DND-41 (cell line): ENCODE measurements around the gene ZNF512B.
"Not testable (repeated sequence)": the region's sequence is repeated elsewhere in the genome, so short reads cannot be mapped to it uniquely, and the experiment has no call there.

Experiments
- ATAC-seq: fragments of 200-7000 bp; cut with Tn5 transposase; 3 replicates; pipeline ENCODE4 v1.9.1; 2021; ENCODE audit warnings: low read depth; ENCODE audit not compliant: insufficient read depth
- DNase-seq: peaks from one replicate; pipeline ENCODE4 v3.0.0-alpha.2; 2020
- H2AFZ ChIP-seq: 2 replicates; pipeline ENCODE4 v1.6.0; 2012; ENCODE audit warnings: low read depth, low read length
- H3K27ac ChIP-seq: 2 replicates; pipeline ENCODE4 v1.5.1; 2012; ENCODE audit warnings: low read length, inconsistent platforms
- H3K27me3 ChIP-seq: fragments of 200-600 bp; sonication (generic); 2 replicates; pipeline ENCODE4 v1.6.0; 2012; ENCODE audit warnings: low read length, mild to moderate bottlenecking, inconsistent platforms; ENCODE audit not compliant: insufficient read depth, poor library complexity
- H3K36me3 ChIP-seq: 2 replicates; pipeline ENCODE4 v1.5.1; 2012; ENCODE audit warnings: low read length, inconsistent platforms; ENCODE audit not compliant: insufficient read depth
- H3K4me1 ChIP-seq: 2 replicates; pipeline ENCODE4 v1.5.1; 2012; ENCODE audit warnings: mild to moderate bottlenecking, low read length; ENCODE audit not compliant: insufficient read depth
- H3K4me2 ChIP-seq: 2 replicates; pipeline ENCODE4 v1.6.0; 2012; ENCODE audit warnings: mild to moderate bottlenecking, moderate library complexity, low read length, inconsistent platforms; ENCODE audit not compliant: insufficient read depth
- H3K4me3 ChIP-seq, 2 experiments: fragments of 200-600 bp in 1 of 2; shearing (Covaris generic) in 1 of 2; 2 replicates each; pipeline ENCODE4 v1.5.1; 2012 to 2016; ENCODE audit warnings: inconsistent platforms in 2 of 2, low read length in 2 of 2, mild to moderate bottlenecking in 2 of 2, low read depth in 1 of 2, moderate library complexity in 1 of 2
- H3K79me2 ChIP-seq: 2 replicates; pipeline ENCODE4 v1.6.0; 2012; ENCODE audit warnings: low read length, inconsistent platforms; ENCODE audit not compliant: insufficient read depth
- H3K9ac ChIP-seq: 2 replicates; pipeline ENCODE4 v1.6.0; 2012; ENCODE audit warnings: low read depth, mild to moderate bottlenecking, inconsistent platforms, low read length, moderate library complexity
- H3K9me3 ChIP-seq: 2 replicates; pipeline ENCODE4 v1.5.1; 2012; ENCODE audit warnings: low read length, moderate library complexity, mild to moderate bottlenecking, inconsistent platforms; ENCODE audit not compliant: insufficient read depth, severe bottlenecking
- H4K20me1 ChIP-seq: 2 replicates; pipeline ENCODE4 v1.6.0; 2012; ENCODE audit warnings: low read length; ENCODE audit not compliant: insufficient read depth
- EZH2 ChIP-seq: IDR thresholded peaks from 3 replicates; pipeline ENCODE4 v1.6.1; 2012; ENCODE audit warnings: borderline replicate concordance, low read depth, mild to moderate bottlenecking, moderate library complexity, low read length, inconsistent platforms; ENCODE audit not compliant: severe bottlenecking
- TF ChIP-seq, protein P1 (sequence below): IDR thresholded peaks from 2 replicates; pipeline ENCODE4 v1.5.1; 2012; ENCODE audit warnings: borderline replicate concordance, low read length, moderate library complexity, mild to moderate bottlenecking; ENCODE audit not compliant: poor library complexity, severe bottlenecking; ENCODE audit errors: extremely low read depth

Gene ZNF512B

DNA sequence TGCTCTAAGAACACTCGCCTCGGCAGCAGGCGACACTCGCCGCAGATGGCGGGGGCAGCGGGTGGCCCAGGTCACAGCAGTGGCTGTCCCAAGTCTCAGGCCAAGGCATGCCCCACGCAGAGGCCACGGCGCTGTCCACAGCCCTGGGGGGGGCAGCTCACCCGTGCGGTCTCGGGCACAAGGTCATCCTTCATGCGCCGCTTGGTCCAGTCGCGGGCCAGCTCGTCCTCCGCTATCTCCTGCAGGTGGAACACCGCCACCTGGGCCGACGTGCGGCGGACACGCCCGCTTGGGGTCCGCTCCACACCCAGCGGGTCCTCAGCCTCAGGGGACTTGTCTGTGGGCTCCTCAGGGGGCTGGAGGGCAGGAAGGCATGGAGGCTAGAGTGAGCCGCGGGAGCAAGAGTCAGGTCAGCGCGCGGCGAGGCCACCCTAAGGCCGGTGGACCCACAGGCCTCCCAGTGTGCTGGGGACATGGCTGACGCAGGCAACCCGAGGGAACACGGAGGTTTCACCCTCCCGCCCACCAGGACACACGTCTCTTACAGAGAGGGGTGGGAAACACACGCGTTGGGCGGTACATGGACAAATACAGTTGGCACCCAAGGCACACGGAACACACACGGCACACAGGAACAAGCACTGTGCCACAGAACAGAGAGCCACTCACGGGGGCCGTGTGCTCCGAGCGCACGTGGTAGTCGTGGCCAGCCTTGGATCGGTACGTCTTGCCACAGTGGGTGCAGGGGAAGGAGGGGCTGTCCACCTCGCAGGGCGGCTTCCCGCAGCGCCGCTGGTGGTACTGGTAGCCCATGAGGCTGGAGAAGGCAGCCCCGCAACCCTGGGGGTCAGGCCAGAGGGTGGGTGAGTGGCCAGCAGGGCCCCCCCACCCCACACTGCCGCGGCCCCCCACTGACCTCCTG is 7.0 kb downstream of the ZNF512B start:
- H3K9me3 ChIP-seq = peaks cover 39% of the 10 kb centered on the region
- no peak overlapping the region for H2AFZ ChIP-seq
- H3K4me1 ChIP-seq = no peaks in the 10 kb centered on the region
- no peak overlapping the region for H3K4me2 ChIP-seq
- H3K9ac ChIP-seq = no peak overlapping the region
- no peak overlapping the region for H3K4me3 ChIP-seq
- peaks cover 84% of the 10 kb centered on the region for H3K36me3 ChIP-seq
- no peaks in the 10 kb centered on the region for H3K27me3 ChIP-seq
- peaks cover 19% of the 10 kb centered on the region for H3K79me2 ChIP-seq
- no peak for ATAC-seq
- no peak overlapping the region for H3K27ac ChIP-seq
- peaks cover 35% of the 10 kb centered on the region for H4K20me1 ChIP-seq
- no peak for DNase-seq
- TF ChIP-seq EZH2 = no peak
- TF ChIP-seq, protein P1, sequence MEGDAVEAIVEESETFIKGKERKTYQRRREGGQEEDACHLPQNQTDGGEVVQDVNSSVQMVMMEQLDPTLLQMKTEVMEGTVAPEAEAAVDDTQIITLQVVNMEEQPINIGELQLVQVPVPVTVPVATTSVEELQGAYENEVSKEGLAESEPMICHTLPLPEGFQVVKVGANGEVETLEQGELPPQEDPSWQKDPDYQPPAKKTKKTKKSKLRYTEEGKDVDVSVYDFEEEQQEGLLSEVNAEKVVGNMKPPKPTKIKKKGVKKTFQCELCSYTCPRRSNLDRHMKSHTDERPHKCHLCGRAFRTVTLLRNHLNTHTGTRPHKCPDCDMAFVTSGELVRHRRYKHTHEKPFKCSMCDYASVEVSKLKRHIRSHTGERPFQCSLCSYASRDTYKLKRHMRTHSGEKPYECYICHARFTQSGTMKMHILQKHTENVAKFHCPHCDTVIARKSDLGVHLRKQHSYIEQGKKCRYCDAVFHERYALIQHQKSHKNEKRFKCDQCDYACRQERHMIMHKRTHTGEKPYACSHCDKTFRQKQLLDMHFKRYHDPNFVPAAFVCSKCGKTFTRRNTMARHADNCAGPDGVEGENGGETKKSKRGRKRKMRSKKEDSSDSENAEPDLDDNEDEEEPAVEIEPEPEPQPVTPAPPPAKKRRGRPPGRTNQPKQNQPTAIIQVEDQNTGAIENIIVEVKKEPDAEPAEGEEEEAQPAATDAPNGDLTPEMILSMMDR = no peak

DNA sequence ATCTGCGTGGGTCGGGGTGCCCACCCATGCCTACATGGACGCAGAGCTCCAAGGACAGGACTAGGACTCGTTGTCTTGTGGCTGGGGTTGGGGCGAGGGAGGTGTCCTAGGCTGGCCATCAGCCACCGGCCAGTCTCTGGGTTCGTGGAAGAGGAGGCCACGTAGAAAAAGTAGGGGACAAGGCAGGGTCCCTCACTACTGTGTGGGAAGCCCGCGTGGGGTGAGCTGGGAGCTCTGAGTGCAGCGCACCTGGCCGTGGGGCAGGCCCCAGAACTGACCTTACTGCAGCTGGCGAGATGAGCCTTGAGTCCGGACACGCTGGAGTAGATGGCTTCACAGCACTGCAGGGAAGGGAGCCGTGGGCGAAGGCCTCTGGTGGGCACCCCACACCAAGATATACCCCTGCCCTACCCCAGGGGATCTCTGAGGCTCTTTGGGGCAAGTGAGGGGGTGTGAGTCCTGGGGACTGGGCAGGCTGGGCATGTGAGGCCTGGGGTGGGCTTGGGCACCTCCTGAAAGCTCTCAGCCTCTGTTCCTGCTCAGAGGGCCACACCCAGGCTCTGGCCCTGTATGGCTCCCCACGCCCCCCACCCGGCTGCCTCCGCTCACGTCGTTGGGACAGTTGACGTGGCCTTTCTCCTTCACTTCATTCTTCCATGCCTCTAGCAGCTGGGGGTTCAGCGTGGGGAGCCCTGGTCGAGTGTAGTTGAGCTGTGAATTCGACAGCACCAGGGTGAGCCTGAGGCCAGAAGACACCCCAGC is 7.9 kb downstream of the ZNF512B start:
- peaks cover 5% of the 10 kb centered on the region; the same call in 1 of the 2 replicates for H3K4me1 ChIP-seq
- peaks cover 31% of the 10 kb centered on the region for H3K9me3 ChIP-seq
- peaks cover 35% of the 10 kb centered on the region for H4K20me1 ChIP-seq
- peaks cover 82% of the 10 kb centered on the region for H3K36me3 ChIP-seq
- no peak for DNase-seq
- H3K9ac ChIP-seq = no peak overlapping the region
- TF ChIP-seq, protein P1 = no peak
- no peak for TF ChIP-seq EZH2
- H3K4me2 ChIP-seq = no peak overlapping the region
- H3K27me3 ChIP-seq = no peaks in the 10 kb centered on the region
- no peak overlapping the region for H2AFZ ChIP-seq
- H3K27ac ChIP-seq = no peak overlapping the region
- no peak for ATAC-seq
- H3K79me2 ChIP-seq = peaks cover 13% of the 10 kb centered on the region; the same call in 1 of the 2 replicates
- H3K4me3 ChIP-seq = no peak overlapping the region

DNA sequence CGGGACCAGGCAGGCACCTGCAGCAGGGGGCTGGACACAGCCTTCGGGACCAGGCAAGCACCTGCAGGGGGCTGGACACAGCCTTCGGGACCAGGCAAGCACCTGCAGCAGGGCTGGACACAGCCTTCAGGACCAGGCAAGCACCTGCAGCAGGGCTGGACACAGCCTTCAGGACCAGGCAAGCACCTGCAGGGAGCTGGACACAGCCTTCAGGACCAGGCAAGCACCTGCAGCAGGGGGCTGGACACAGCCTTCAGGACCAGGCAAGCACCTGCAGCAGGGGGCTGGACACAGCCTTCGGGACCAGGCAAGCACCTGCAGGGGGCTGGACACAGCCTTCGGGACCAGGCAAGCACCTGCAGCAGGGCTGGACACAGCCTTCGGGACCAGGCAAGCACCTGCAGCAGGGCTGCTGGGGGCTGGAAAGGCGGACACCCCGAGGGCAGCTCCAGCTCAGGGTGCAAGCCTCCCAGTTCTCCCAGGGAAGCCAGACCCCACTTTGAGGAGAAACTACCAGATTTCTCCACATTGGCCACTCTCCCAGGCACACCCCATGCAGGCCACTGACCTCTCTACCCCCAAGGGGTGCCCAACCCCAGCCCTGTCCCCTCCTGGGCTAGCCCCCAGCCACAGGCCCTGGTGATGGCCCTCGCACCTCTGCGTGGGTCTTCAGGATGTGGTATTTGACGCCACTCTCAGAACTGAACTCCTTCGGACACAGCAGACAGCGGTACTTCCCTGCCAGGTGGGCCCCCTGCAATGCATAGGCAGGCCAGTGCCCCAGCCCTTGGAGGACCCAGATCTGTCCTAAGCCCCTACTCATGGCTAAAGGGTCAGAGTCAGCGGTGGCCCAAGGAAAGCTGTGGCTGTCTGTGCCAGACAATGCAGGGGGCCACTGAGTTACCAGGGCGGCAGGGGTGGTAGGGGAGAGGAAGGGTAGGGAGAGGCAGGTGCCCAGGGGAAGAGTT is 8.8 kb downstream of the ZNF512B start:
- Histone ChIP-seq H3K9me3 (peaks cover 22% of the 10 kb centered on the region), H3K79me2 (peaks cover 16% of the 10 kb centered on the region), H3K36me3 (peaks cover 75% of the 10 kb centered on the region), H4K20me1 (peaks cover 35% of the 10 kb centered on the region)
- H3K4me3 ChIP-seq, H3K4me2 ChIP-seq, H2AFZ ChIP-seq, H3K9ac ChIP-seq, H3K4me1 ChIP-seq, DNase-seq, ATAC-seq, H3K27me3 ChIP-seq, H3K27ac ChIP-seq: not testable (repeated sequence)
